Stimulated activated naive CD8-positive, alpha-beta T cell treated with anti-CD3 and anti-CD28 coated beads, Interleukin-15, Interleukin-2, amounts not matched to agents 100 U/mL and 50 U/mL, for 24 hours (primary cell): ENCODE data around the gene ME2.
"Not testable (repeated sequence)": the region's sequence is repeated elsewhere in the genome, so short reads cannot be mapped to it uniquely, and the experiment has no call there.

Experiments used
- ATAC-seq: fragments of 150-1000 bp; cut with Tn5 transposase; one replicate; pipeline ENCODE4 v1.10.0; 2021
- DNase-seq: peaks from one replicate; pipeline ENCODE4 v3.0.0; 2021

Gene ME2

DNA sequence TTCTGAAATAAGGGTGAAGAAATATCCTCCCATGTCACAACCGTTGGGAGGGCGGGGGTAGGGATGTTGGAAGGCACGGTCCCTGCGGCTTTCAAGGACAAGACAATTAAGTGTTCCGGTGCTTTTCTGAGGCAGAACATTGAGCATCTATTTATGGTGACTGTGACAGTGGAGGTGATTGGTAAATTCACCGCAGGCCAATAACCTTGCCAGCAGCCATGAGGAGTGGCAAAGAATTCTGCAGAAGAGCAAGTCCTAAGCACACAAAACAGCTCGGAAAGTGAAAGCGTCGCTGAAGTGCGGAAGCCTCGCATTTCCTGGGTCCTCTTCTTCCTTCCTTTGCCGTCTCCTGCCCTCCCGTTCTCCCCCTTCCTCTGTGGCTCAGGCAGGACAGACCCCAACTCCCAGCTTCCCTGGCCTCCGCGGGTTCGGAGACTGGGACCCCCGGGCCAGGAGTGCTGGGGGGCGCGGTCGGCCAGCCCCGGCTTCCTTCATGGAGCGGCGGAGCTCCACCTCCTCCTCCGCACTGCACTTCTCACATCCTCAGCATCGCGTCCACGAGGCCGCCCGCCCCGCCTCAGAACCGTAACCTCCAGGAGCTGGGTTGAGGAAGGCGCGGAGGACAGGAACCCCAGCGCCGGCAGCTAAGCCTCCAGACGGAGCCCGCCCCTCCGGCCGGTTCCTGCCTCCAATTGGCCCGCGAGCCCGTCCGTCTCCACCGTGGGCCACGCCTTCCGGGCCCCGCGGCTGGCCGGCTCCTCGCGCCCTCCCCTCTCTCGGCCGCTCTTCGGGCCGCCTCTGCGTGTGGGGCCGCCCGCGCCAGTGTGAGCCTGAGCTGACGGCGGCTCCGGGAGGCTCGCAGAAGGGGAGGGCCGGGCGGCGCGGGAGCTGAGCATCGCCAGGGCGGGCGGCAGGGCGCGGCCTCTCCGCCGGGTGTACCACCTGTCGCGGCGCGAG, at the start of gene ME2:
Gene ME2 (plus strand): TSS at position 774 of the 957 bp plus-strand sequence. CDS start 16,703 bp downstream, outside the sequence.
- DNase-seq (peak; percentile 93), ATAC-seq (peak; percentile 98)

DNA sequence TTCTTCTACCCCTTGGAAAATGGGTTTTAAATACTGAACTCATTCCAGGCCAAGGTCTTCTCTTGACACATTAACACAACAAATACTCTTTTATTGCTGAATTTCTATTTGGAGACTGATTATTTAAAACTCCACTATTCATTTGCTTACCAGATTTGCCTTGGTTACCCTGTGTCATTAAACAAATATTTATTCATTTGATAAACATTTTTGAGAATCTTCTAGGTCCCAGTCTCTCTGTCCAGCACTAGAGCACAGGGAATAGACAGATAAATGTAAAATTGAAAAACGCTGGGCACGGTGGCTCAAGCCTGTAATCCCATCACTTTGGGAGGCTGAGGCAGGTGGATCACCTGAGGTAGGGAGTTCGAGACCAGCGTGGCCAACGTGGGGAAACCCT, 49.3 kb upstream of the ME2 start:
- DNase-seq (no peak), ATAC-seq (no peak)

DNA sequence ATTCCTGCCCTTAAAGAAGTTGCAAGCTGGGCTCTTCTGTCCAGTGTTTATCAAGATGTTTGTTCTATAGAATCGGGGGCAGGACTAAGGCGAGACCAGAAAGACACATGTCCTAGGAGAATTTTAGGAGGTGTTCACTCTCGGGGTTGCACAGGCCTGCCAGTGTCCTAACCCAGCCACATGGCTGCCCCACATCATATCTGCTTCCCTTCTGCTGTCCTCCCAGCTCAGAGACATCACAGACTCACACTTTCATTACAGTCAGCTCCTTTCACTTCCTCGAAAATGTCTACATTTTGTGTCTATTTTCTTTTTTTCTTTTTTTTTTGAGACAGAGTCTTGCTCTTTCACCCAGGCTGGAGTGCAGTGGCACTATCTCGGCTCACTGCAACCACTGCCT, 48.4 kb upstream of the ME2 start:
- ATAC-seq, result no peak

DNA sequence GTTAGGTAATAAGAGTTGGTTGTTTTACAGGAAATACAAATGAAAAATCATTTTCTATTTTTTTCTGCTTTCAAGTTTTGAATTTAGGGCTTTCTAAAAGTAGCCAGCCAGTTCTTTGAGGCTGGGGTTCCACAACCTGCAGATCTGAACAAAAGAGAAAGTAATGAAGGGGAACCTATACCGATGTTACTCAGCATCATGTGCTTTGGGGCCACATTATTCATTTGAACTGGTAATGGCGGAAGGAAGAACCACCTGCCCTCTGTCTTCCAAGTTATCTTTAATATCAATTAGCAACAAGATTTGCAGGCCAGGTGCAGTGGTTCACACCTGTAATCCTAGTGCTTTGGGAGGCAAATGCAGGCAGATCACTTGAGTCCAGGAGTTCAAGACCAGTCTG, 46.2 kb upstream of the ME2 start:
- DNase-seq, result no peak
- ATAC-seq, result no peak

More for the DNA sequence above, 48.4 kb upstream of the ME2 start:
- DNase-seq, result no peak

DNA sequence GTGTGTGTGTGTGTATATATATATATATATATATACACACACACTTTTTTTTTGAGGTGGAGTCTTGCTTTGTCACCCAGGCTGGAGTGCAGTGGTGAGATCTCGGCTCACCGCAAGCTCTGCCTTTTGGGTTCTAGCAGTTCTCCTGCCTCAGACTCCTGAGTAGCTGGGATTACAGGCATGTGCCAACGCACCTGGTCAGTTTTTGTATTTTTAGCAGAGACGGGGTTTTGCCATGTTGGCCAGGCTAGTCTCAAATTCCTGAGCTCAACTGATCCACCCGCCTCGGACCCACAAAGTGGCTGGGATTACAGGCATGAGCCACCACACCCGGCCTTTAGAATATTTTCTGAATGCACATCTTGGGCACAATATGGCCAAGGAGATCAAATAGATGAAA, 45.4 kb upstream of the ME2 start:
- not testable (repeated sequence) for DNase-seq, ATAC-seq

DNA sequence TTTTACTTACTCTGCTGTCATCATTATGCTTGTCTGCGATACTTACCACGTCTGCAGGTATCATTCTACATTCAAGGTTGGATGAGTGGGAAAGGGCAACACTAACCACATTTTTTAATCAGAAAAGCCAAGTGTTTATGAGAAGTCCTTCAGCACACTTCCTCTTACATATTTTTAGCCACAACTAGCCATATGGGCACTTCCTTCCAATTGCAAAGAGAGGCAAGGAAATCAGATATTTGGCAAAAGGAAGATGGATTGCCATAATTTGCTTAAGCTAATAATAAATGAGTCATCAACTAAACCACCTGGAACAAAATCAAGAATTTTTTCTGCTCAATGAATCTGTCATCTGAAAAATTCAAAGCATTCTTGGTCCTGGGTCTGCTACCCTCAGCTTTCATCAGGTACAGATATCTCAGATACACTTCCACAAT, 42.4 kb upstream of the ME2 start:
- DNase-seq, result no peak
- no peak for ATAC-seq

DNA sequence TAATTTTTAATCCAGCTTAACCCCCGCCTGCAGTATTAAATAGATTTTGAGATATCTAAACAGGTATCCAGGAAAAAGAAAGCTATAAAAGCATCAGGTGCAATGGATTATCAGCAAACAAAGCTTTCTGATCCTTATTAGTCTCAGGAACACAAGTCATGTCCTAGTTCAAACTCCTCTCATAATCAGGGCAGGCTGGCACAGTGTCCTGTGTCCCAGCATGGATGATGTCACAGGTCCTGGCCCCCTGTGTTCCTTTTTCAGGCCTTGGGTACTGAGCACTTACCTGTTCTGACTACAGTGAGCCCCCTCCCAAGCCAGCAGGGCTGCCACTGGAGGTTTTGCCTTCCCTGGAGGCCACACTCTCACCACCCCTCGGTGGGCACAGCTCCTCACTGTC, 39.6 kb upstream of the ME2 start:
- DNase-seq (no peak), ATAC-seq (no peak)

DNA sequence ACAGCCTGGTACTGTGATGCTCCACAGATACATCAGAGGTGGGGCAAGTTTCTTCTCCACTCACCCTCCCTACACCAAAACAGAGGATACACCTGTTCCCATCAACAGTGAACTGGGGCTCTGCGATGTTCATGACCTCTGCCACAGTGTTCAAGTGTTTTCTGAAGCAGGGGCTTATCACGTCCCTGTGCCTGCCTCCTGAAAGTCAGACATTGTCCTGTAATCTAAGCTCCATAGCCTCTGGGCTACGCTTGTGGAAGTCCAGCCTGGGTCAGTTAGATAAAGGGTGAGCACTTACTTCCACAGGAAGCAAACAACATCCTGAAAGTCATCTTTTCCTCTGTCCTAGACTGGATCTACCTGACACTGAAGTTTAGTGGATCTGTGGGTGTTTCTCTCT, 38.9 kb upstream of the ME2 start:
- ATAC-seq (no peak), DNase-seq (no peak)

DNA sequence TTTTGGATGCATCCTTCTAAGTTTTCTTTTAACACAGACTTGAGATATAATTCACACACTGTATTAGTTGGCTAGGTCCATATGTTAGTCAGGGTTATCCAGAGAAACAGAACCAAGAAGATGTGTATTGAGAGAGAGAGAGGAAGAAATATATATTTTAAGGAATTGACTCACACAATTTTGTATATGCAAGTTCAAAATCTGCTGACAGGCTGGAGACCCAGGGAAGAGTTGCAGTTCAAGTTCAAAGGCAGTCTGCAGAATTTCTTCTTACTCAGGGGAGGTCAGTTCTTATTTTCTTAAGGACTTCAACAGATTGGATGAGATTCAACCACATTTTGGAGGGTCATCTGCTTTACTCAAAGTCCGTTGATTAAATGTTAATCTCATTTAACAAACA, 36.1 kb upstream of the ME2 start:
- ATAC-seq, result no peak
- no peak for DNase-seq

DNA sequence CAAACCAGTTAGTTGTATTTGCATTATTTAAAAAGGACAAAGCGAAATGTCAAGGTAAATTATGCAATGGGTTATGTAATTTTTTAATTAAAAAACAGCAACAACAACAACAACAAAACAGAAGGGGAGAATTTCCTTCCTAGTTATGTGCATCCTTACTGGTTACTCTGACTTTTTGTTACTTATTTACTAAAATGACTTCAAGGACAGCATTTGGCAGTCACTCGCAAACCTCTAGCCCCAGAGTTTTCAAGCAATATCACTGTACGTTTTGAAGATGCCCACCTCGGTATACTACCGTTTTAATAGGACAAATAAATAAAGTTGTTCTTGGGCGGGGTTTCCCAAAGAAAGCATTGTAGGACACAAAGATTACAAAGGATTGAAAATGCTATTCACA, 34.4 kb upstream of the ME2 start:
- no peak for DNase-seq
- no peak for ATAC-seq

DNA sequence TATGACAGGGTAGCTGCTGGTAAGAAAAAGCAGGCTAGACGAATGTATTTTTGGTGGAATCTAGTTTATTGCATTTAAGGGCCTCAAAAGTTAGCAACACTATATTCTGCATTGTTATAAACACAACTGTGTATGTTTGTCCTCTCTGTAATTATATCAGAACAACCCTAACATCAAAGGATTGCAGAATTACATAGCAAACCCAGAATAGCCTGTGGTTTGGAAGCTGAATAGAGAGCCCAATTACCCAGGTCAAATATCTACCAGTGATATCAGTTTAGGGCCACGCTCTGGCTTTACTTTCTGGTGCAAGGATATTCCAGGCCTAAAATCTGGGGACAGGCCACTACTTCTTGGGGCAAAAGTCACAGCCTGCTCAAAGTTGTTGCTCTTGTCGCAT, 34.0 kb upstream of the ME2 start:
- DNase-seq, result no peak
- no peak for ATAC-seq

DNA sequence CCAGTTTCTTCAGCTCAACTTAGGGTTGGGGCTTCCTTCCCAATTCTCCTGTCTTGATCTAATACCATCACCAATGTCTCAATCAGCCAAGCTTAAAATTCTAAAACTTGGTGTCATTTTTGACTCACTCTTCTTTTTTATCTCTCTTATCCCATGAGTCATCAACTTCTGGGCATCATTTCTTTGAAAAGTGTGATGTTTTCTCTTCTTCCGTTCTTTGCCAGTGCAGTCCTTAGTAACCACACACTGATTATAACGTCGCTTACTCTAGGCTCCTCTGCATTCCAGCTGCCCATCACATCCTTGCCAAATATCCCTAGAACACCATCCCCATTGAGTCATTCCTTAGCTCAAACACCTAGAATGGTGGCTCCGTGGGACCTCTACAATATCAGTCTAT, 31.7 kb upstream of the ME2 start:
- DNase-seq (no peak), ATAC-seq (no peak)

DNA sequence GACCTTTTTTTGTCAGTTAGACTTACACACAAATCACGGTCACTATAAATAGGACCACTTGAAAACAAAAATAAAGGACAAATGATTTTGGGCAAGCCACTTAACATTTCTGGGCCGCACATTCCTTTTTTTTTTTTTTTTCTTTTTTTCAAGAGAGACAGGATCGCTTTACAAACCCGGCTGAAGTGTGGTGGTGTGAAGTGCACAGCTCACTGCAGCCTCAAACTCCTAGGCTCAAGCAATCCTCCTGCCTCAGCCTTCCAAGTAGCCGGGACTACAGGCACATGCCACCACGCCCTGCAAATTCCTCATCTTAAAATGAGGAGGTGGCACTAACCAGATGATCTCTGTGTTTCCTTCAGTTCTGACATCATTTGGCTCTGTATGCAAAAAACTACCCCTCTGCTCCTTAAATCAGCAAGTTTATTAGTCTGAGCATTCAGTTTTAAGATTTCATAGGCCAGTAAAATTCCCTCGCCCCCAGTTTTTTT, 30.8 kb upstream of the ME2 start:
- ATAC-seq (no peak), DNase-seq (no peak)

DNA sequence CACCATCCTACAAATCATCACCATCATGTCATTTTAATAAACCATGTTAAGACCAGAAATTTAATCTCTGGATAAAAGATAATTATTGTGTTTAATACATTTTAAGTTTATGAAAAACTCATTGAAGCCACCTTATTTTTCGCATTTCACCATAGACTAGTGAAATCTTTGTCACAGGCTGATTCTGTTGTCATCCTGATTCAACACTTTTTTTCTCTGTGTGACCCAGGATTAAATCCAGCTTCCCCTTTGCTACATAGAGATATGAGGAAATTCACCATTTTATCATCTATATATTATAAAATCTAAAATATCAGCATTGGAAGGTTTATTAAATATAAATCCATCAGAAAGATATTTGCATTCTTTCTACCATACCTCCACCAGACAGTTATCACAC, 29.9 kb upstream of the ME2 start:
- ATAC-seq (no peak), DNase-seq (no peak)

DNA sequence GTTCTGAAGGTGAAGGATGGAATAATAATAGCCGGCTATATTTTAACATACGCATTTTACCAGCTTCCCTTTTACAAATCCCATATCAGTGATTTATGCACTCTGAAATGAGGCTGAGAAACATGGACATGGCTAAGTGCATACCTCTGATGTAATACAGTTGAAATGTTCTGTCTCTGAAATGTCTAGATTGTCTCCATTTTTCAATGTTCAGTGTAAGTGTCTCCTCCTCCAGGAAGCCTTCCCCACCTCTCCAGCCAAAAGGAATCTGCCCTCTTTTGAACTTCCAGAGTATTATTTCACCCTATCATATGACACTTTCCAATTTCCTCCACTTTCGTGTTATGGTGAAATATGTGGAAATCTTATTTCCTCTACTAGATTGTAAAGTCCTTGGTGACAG, 29.5 kb upstream of the ME2 start:
- DNase-seq (no peak), ATAC-seq (no peak)

DNA sequence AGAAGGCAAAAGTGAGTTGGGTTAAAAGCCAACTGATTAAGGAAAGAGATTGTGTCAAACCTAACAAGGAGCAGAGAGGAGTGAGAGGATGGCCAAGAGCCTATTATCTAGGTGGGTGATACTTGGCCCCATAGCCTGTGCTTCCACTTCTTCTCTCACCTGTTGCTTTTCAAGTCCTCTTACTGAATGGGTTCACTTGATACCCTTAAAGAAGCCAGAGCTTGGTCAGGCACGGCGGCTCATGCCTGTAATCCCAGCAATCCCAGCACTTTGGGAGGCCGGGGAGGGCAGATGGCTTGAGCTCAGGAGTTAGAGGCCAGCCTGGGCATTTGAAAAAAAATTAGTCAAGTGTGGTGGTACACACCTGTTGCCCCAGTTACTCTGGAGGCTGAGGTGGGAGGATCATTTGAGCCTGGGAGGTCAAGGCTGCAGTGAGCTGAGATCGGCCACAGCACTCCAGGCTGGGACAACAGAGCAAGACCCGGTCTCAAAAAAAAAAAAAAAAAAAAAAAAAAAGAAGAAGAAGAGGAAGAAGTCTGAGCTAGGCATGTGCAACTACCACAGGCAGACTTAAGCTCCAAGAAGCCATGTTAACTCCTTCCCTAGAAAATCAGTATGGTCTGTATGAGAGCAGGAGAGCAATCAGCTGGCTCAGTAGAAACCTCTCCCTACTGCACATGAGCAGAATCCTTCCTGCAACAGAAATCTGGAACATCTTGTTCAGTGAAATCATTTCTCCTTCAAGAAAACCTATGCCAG, 28.4 kb upstream of the ME2 start:
- ATAC-seq (no peak), DNase-seq (no peak)

DNA sequence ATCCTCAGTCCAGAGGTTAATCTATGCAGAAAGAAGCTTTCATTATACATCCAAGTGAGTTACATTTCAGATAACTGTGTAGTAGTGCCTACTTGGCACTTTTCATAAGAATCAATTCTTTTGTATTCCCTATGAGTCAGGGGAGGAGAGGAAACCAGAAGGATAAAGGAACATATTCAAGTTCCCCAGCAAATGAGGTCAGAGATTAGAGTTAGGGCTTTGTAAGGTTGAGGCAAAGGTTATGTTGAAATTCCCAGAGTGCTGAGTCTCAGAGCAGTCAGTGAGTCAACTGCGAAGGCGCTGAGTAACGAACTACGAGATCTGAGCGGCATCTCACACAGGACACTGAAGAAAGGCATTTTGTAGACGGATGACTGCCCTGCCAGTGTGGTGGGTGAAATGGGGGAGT, 25.1 kb upstream of the ME2 start:
- ATAC-seq, result no peak
- no peak for DNase-seq

DNA sequence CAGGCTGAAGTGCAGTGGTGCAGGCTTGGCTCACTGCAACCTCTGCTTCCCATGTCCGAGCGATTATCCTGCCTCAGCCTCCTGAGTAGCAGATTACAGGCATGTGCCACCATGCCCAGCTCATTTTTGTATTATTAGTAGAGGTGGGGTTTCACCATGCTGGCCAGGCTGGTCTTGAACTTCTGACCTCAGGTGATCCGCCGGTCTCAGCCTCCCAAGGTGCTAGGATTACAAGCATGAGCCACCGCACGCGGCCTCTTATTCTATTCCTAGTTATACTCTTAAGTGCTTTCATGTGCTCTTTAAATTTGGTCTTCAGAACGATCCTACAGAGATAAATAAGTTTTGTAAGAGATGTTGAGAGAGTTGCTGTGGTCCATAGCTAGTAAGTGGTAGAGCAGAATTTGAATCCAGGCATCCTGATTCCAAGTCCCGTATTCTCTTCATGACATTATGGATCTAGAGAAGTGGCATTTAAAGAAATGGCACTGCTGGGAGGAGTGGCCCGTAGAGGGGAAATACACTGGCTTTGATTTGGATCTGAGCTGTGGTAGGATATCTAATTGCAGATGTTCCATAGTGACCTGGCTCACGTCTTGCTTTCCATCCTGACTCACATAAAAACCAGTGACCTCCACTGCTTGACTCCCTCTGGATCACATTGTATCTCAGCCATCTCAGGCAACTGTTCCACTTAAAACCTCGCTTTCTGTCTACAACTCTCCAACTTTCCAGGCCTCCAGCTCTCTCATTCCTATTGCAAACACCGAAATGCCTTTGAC, 22.8 kb upstream of the ME2 start:
- ATAC-seq (no peak), DNase-seq (no peak)

DNA sequence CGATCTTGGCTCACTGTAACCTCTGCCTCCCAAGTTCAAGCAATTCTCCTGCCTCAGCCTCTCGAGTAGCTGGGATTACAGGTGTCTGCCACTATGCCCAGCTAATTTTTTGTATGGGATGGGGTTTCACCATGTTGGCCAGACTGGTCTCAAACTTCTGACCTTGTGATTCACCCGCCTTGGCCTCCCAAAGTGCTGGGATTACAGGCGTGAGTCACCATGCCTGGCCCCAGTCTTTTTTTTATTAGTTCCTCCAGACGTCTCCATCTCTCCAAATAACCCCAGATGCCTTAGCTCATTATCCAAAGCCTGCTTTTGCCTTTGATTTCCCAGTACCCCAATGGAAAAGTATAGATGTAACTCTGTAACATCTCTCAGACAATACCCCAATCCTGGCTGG, 21.8 kb upstream of the ME2 start:
- not testable (repeated sequence) for DNase-seq, ATAC-seq

DNA sequence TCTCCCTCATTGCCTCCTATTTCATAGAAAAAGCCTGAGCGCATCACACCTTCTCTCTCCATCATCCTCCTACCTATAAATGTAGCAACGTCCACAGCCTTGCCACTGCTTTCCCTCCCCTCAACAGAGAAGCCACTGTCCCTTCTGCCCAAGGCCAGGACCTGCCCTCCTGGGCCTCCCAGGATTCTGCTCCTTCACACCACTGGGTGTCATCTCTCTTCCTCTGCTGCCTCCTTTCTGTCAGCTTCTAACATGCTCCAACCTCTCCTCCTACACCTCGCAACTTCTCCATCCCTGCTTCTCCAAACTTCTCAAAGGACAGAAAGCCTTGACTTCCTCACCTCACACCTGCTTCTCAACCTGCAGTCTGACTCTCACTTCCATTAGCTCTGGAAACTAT, 21.2 kb upstream of the ME2 start:
- no peak for DNase-seq

DNA sequence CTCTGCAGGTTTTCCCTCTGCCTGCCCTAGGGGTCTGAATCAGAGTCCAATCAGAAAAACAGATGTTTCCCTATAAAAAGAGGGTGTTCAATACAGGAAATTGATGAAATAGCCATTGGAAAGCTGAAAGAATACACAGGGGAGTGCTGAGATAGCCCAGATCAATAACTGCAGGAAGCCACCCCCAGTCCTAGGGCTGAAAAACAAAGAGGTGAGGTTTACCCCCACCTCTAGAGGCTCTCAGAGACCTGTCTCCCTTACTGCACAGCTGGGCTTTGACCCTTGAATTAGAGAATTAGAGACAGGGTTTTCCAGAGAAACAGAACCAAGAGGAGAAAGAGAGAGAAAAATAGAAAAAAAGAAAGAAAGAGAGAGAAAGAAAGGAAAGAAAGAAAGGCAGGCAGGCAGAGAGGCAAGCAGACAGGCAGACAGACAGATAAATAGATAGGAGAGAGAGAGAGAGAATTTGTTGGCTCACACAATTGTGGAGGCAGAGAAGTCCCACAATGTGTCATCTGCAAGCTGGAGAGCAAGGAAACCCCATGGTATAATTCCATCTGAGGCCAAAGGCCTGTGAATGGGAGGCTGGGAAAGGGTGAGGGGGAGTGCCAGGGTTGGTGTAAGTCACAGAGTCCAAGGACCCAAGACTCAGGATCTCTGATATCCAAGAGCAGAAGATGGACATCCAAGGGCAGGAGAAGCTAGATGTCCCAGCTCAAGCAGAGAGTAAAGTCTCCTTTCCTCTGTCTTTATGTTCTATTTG, 18.9 kb upstream of the ME2 start:
- ATAC-seq (no peak), DNase-seq (no peak)

More for the DNA sequence above, 21.2 kb upstream of the ME2 start:
- ATAC-seq, result no peak

DNA sequence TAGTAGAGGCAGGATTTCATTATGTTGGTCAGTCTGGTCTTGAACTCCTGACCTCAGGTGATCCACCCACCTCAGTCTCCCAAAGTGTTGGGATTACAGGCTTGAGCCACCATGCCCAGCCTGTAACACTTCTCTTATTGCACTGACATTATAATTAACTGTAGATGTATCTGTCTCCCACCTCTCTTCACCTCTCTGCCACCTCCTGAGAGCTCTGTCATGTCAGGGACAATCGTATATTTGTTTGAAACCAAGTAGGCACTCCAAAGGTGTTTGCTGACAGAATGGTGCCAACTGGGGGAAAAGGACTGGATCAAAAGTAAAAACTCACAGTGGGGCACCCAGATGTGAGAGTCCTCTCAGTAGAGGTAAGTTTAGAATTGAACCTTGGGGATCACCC, 17.3 kb upstream of the ME2 start:
- ATAC-seq (no peak), DNase-seq (no peak)
